Thyroid gland (tissue), 4 donors: ENCODE data around the gene C13orf46. TPM values are rescaled to one million over a fixed set of nuclear protein-coding genes. Genes with fewer than 3 reads are reported as not detected.
"Not testable (repeated sequence)": the region's sequence is repeated elsewhere in the genome, so short reads cannot be mapped to it uniquely, and the experiment has no call there.

Experiments used
- DNase-seq, 2 donors: peaks; one replicate each; pipeline ENCODE4 v3.0.0-alpha.2; 2019
- H3K27ac ChIP-seq, 3 donors: fragments of 200-600 bp; sonication (generic); 1 replicate in 2 of 3; 2 replicates in 1 of 3; pipeline ENCODE4 v1.5.1; 2016 to 2019; ENCODE audit warnings: mild to moderate bottlenecking in 1 of 3, moderate library complexity in 1 of 3
- H3K27me3 ChIP-seq: fragments of 200-600 bp; sonication (generic); one replicate; pipeline ENCODE4 v1.5.1; 2019
- H3K36me3 ChIP-seq, 2 donors: fragments of 200-600 bp; sonication (generic); one replicate each; pipeline ENCODE4 v1.5.1; 2016 to 2019
- H3K4me1 ChIP-seq, 2 donors: fragments of 200-600 bp; sonication (generic); one replicate each; pipeline ENCODE4 v1.5.1; 2017 to 2019
- H3K4me3 ChIP-seq, 3 donors: fragments of 200-600 bp; sonication (generic); replicated peaks in 1 of 3; 1 replicate in 2 of 3; 2 replicates in 1 of 3; pipeline ENCODE4 v1.5.1; 2016; ENCODE audit warnings: mild to moderate bottlenecking in 1 of 3
- H3K9me3 ChIP-seq: fragments of 200-600 bp; sonication (generic); one replicate; pipeline ENCODE4 v1.5.1; 2017
- CTCF ChIP-seq, 6 experiments: fragments of 200-600 bp in 3 of 6; fragments of 450-650 bp in 3 of 6; sonication (generic) in 3 of 6; IDR thresholded peaks; one replicate each; pipeline ENCODE4 v1.5.1; 2016 to 2019; ENCODE audit warnings: antibody characterized with exemption in 6 of 6, mild to moderate bottlenecking in 2 of 6, inconsistent platforms in 1 of 6, moderate library complexity in 1 of 6
- POLR2A ChIP-seq, 2 donors: fragments of 450-650 bp; IDR thresholded peaks; one replicate each; pipeline ENCODE4 v1.6.1; 2017; ENCODE audit warnings: antibody characterized with exemption in 2 of 2, mild to moderate bottlenecking in 2 of 2, moderate library complexity in 1 of 2
- WGBS, 2 donors: methylation state at CpG; one replicate each; pipeline ENCODE4 v1.1.5; 2017; 5-methylcytosine and 5-hydroxymethylcytosine counted together
- intact Hi-C: fragments of 100-400 bp; cut with DNase I; formaldehyde crosslinking; loops from one replicate; pipeline ENCODE4 v1.15.1; 2023
- total RNA-seq, 4 donors: library from RNA; depleted of rRNA; stranded (reverse); fragments of >200 nt; gene quantifications; one replicate each; pipeline ENCODE4 v1.2.3, GENCODE V29; 2016

Gene C13orf46
- total RNA-seq, 4 donors from 2014 or later, result 0.67 to 9.4 (median 4.3) TPM

- intact Hi-C loops, result no loop called here
- 88 to 90% methylated on average over 21 to 22 of the region's 32 CpGs for WGBS, 2 donors
These were observed 47.0 kb upstream of the C13orf46 start for GRCh38 chr13:114020750-114021463.

GRCh38 chr13:114020134-114020533 is 46.3 kb upstream of the C13orf46 start:
- peaks cover 0 to 16% of the 10 kb centered on the region in 2 donors for H3K36me3 ChIP-seq
- intact Hi-C loops, H3K27me3 ChIP-seq, H3K9me3 ChIP-seq, H3K4me3 ChIP-seq, DNase-seq, H3K27ac ChIP-seq: not testable (repeated sequence)
- 96 to 100% methylated on average over 6 to 9 of the region's 14 CpGs for WGBS, 2 donors
- peaks cover 4 to 12% of the 10 kb centered on the region in 2 donors for H3K4me1 ChIP-seq

More at GRCh38 chr13:114020750-114021463, 47.0 kb upstream of the C13orf46 start:
- no peaks in the 10 kb centered on the region for H3K27me3 ChIP-seq
- H3K27ac ChIP-seq, result no peak overlapping the region
- no peaks in the 10 kb centered on the region for H3K9me3 ChIP-seq
- peaks cover 0 to 7% of the 10 kb centered on the region in 2 donors for H3K4me1 ChIP-seq
- DNase-seq, result no peak
- no peak for TF ChIP-seq CTCF (IDR thresholded peaks at IDR 0.05)
- no peak for TF ChIP-seq POLR2A (IDR thresholded peaks at IDR 0.05)
- peaks cover 0 to 16% of the 10 kb centered on the region in 2 donors for H3K36me3 ChIP-seq
- no peak overlapping the region for H3K4me3 ChIP-seq

GRCh38 chr13:114019367-114019766 is 45.5 kb upstream of the C13orf46 start:
- Histone ChIP-seq H3K9me3 (no peaks in the 10 kb centered on the region), H3K4me3 (no peak overlapping the region), H3K27me3 (no peaks in the 10 kb centered on the region), H3K36me3 (peaks cover 0 to 16% of the 10 kb centered on the region in 2 donors), H3K4me1 (peaks cover 4 to 15% of the 10 kb centered on the region in 2 donors), H3K27ac (no peak overlapping the region)
- no peak for DNase-seq
- intact Hi-C loops, result no loop called here
- TF ChIP-seq CTCF (IDR thresholded peaks at IDR 0.05) (no peak), POLR2A (IDR thresholded peaks at IDR 0.05) (no peak)
- WGBS, 2 donors, result 97 to 100% methylated on average over 3 to 5 of the region's 13 CpGs

GRCh38 chr13:114018461-114019055 is 44.7 kb upstream of the C13orf46 start:
- TF ChIP-seq POLR2A (IDR thresholded peaks at IDR 0.05) (no peak), CTCF (IDR thresholded peaks at IDR 0.05) (no peak)
- Histone ChIP-seq H3K27ac (no peak overlapping the region), H3K4me1 (peaks cover 4 to 15% of the 10 kb centered on the region in 2 donors), H3K27me3 (no peaks in the 10 kb centered on the region), H3K4me3 (no peak overlapping the region), H3K9me3 (no peaks in the 10 kb centered on the region), H3K36me3 (peaks cover 0 to 16% of the 10 kb centered on the region in 2 donors)
- DNase-seq, result no peak
- intact Hi-C loops, result no loop called here
- 87 to 95% methylated on average over 14 to 17 of the region's 20 CpGs for WGBS, 2 donors

- no peak for DNase-seq
- intact Hi-C loops, result no loop called here
- Histone ChIP-seq H3K27me3 (no peaks in the 10 kb centered on the region), H3K9me3 (no peaks in the 10 kb centered on the region), H3K36me3 (peaks cover 0 to 16% of the 10 kb centered on the region in 2 donors), H3K27ac (no peak overlapping the region), H3K4me1 (peaks cover 4 to 15% of the 10 kb centered on the region in 2 donors), H3K4me3 (no peak overlapping the region)
- TF ChIP-seq CTCF (IDR thresholded peaks at IDR 0.05) (no peak), POLR2A (IDR thresholded peaks at IDR 0.05) (no peak)
- WGBS, 2 donors, result 90 to 97% methylated on average over 12 to 23 of the region's 23 CpGs
These were observed 44.1 kb upstream of the C13orf46 start for GRCh38 chr13:114017966-114018365.
